LoVo (cell line): ENCODE results near the gene ZDHHC7.

Source experiments
- DNase-seq: peaks from one replicate; pipeline ENCODE4 v3.0.0-alpha.2; 2016; ENCODE audit warnings: low spot score

ZDHHC7 gene

DNA sequence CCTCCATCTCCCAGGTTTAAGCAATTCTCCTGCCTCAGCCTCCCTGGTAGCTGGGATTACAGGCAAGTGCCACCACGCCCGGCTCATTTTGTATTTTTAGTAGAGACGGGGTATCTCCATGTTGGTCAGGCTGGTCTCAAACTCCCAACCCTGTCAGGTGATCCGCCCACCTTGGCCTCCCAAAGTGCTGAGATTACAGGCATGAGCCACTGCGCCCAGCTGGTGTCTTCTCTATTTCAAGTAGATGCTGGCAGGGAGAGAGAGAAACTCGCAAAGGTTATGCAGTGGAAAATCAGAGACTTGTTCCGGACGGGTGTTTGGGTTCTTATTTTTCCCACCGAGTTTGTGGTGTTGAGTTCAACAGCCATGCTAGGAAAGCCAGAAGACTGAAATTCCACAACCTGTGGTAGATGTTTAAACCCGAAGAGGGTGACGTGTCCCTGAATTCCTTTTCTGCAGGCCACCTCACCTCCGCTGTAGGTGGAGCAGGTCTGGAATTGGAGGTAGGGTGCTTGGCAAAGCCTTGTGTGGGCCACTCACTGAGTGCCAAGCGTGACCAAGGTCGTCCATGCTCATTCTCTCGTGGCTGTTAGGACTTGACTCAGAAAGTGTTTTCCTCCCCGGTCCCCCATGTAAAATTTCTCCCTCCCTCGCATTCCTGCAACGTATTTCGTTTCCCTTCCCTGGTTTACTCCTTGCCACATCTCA is 7.3 kb upstream of the ZDHHC7 start:
- DNase-seq, result no peak

DNA sequence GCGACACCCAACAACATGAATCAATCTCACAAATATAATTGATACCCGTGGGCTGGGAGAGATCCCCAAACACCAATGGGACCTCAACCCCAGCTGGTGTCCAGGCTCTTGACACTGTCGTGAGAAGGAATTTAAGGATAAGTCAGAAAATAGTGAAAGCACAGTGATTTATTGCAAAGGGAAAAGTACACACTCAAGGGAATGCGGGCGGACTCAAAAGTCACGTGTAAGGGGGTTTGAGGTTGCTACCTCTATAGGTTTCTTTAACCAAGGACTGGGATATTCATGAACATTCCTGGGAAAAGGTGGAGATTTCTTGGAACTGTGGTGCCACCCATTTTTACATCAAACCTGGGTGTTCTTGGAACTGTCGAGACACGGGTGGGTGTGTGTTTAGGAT is 6.3 kb upstream of the ZDHHC7 start:
- no peak for DNase-seq

DNA sequence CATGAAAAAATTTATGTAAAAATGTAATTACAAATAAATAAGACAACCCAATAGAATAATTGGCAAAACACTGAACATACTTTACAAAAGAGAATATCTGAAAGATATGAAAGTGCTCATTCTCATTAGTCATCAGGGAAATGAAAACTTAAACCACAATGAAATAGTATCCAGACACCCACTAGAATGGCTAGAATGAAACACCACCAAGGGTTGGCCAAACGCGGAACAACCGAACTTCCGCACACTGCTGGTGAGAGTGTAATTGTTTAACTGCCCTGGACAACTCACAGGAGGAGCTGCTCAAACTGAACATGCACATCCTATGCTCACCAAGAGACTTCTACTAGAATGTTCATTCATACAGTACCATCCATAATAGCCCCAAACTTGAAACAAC is 5.8 kb upstream of the ZDHHC7 start:
- DNase-seq, result no peak

DNA sequence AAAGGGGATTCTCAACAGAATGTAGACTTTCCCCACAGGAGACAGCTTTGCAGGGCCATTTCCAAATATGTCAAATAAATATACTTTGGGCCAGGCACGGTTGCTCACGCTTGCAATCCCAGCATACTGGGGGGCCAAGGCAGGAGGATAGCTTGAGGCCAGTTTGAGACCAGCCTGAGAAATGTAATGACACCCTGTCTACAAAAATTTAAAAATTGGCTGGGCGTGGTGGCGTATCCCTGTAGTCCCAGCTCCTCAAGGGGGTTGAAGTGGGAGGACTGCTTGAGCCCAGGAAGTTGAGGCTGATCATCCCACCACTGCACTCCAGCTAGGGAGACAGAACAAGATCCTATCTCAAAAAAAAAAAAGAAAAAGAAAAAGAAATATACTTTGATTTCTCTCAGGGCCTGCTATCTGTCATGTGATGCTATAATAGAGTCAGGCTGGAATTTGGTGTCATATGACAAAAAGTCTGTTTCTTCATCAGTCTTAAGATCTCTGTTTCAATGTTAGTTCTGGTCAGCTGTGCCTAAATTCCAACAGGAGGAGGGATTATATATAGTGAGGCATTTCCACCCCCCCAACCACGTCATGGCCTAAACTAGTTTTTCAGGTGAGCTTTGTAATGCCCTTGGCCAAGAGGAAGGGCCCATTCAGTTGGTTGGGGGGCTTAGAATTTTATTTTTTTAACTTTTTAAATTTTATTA is 4.3 kb upstream of the ZDHHC7 start:
- no peak for DNase-seq

DNA sequence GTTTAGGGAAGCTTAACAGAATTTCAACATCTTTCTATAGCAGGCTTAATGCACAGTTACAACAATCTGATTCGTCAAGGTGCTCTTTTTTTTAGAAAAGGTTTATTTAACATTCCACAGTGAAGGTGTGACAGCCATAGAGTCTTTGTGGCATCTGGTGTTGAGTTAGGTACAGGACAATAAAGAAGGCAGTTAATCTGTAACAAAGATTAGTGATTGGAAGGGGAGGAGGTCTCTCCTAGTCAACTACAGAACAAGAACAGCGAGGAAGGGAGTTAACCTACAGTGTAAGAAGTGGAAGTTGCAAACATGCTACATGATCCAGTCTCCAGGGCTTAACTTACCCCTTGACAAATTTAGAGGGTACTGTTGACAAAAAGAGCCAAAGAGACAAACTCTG is 3.0 kb upstream of the ZDHHC7 start:
- no peak for DNase-seq

DNA sequence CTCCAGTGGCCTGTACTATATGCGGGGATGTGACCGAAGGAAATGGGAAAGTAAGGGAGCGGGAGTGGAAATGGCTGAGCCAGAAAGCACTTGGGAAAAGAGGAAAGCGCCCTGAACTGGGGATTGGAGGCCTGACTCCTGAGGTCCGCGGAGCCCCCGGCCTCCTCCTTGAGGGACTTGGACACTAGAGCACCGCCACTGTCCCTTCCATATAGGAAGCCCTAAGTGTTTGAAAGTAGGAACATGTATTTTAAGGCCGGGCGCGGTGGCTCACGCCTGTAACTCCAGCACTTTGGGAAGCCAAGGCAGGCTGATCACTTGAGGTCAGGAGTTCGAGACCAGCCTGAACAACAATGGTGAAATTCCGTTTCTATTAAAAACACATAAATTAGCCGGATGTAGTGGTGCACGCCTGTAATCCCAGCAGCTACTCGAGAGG is 530 bp upstream of the ZDHHC7 start:
- DNase-seq, result no peak

DNA sequence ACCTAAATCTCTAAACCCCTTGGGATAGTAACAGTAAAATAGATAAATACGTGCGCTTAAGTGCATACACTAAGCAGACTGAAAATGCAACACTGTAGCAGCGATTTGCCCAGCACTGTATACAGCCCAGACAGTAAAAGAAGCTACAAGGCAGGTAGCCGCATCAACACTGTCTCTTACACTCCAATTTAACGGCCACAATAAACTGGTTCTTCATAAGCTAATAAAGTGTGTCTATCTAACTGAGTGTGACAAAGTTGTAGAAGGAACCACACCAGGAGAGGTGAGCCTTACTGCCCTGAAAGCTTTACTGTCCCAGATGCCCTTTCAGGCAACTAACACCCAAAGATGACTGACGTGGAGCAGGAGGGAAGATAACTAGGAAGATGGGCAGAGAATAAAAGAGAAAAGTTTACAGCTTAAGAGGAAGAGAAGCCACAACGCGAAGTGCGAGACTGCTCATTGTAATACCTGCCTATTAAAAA is 847 bp downstream of the ZDHHC7 start:
- no peak for DNase-seq

DNA sequence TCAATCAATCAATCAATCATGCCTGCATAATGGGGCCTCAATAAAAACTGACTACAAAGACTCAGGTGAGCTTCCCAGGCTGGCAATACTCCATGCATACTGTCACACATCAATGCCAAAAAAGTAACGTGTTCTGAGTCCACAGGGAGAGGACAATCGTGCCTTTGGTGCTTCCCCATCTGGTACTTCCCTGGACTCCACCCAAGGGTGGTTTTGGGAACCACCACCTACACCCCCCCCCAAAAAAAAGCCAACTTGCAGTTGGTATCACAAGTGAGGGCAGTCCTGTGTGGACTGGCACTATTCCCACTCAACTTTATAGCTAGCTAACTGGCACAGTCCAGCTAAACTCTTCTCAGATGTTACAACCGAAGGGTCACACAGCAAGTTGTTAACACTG is 3.1 kb downstream of the ZDHHC7 start:
- no peak for DNase-seq

DNA sequence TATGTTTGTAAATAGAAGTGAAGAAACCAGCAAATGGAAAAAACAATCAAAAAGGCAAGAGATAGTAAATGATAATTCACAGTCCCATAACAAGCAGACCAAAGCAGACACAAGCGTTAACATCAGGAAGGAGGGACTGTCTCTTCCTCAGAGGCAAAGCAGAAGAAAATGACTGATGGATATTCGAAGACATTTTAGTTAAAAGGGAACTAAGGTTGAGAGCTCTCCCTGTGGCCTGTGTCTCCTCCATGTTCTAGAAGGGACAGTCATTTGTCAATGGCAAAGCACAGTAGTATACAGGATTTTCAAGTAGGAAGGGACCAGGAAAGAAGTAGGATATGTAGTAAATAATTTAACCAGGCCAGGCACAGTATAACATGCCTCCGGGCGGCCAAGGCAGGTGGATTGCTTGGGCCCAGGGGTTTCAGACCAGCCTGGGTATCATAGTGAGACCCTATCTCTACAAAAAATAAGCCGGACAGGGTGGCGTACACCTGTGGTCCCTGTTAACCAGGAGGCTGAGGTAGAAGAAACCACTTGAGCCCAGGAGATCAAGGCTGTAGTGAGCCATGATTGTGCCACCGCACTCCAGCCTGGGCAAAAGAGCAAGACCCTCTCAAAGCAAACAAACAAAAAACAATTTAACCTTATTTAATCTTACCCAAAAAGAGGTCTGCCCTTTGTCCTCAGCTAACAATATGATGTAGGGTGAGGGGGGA is 3.7 kb downstream of the ZDHHC7 start:
- no peak for DNase-seq

DNA sequence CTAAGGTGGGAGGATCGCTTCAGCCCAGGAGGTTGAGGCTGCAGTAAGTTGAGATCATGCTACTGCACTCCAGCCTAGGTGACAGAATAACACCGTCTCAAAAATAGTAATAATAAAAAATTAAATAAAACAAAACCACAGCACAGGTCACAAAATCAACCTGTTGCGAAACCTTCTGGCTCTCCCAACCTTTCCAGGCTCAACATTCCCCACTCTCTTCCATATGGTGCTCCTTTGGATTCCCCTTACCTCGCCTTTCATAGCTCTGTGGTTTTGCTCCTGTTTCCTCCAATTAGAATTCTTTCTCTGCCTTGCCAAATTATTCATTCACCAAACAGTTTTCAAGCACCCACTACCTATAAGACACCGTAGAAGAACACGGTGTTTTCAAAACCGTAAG is 4.7 kb downstream of the ZDHHC7 start:
- DNase-seq, result no peak

DNA sequence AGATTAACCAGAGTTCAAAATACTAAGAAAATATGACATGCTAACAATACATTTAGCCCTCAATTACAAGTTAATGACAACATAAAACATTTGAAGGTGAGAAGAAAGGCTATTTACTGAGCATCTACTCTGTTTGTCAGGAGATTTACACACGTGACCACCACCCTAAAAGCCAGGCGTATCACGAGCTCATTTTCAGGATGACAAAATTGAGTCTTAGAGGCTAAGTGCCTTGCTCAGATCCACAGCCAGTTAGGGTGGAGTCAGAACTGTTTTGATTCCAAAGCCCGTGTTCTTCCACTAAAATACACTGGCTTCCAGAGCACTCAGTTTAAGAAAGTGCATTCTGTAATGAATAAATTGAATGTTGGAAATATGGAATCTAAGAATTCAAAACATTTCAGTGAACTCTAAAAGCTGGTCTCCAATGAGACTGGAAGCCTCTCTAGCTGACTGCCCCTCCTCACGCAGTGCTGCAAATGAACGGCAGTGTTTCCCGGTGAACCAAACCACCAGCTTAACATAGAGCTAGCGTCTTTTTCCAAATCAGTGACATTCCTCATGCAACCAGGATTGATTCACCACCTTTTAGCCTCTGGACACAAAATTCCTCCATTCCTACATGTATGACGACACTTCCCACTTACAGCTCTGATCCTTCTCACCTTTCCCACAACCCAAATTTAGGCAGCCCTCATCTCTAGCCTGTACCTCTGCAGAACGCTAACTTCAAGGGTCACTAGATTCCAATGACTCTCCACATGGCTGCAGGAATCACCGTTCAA is 5.9 kb downstream of the ZDHHC7 start:
- no peak for DNase-seq

DNA sequence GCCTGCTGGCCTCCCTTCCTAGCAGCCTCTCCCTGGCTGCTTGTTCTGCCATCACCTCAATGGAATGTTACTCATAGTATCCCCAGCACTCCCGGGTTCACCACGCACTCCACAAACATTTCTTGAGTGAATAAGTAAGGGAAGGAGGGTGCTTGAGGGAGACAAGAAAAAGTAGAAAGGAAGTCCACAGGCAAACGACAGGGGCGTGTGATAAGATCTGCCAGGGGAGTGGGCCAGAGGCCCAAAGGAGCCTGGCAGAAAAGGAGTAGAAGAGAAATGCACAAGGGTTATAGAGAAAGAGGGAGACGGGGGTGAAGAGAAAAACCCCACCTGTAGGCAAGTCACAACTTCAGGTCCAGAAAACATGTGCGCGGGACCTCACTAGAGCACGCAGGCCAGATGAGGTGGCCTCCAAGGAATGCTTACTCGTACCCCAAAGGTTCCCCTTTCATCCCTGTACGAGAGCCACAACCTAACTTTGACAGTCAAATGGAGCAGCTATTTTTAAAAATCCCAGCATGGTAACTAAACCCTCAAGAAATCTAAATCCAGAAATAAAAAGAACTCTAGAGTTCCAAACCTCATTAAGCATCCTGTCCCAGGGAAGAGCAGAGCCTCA is 6.6 kb downstream of the ZDHHC7 start:
- no peak for DNase-seq

DNA sequence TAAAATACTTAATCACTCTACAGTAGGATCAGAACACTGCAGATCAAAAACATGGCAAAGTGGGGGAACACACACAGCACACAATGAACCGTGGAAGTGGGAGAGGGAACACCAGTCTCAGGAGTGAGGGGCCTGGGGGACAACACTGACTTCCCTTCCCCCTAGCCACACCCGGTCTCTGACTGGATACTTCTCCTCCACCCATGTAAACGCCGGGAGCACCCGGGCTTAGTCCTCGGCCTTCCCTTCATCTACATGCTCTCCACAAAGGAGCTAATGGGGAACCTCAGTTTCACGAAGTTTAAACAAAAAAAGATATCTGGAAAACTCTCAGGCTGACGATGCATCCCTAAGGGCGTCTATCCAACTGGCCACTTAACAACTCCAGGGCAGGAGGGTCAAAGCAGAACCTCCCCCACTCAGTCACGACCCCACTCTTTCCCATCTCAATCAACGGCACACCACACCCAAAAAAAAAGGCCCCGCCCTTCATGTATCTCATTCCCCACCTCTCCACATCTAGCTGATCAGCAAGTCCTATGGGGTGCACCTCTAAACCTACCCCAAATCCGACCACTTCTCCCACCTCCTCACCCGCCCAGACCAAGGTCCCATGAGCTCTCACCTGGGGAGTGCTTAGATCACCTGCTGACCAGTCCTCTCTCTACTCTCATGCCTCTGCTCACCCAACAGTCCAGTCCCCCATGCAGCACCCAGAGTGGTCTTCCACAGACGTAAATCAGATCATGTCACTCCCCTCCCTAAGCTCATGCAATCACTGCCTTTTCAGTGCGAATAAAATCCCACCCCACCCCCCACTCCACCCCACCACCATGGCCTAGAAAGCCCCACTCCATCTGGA is 7.4 kb downstream of the ZDHHC7 start:
- no peak for DNase-seq

DNA sequence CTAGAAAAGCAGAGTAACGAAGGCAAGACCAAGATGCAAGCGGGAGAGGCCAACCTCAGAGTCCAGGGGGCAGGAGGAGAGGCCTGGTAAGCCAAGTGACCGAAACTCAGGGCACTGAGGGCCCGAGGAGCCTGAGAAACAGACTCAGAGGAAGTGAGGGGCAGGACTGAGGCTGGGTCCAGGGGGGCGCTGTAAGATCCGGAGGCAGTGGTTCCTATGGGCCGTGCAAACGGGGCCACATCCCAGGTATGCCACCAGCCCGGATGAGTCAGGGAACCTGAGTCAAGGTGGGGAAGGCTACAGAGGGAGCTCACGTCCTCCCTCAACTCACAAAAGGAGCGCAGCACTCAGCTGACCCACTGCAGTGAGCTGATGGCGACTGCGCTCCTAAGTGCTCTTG is 8.3 kb downstream of the ZDHHC7 start:
- DNase-seq, result no peak

DNA sequence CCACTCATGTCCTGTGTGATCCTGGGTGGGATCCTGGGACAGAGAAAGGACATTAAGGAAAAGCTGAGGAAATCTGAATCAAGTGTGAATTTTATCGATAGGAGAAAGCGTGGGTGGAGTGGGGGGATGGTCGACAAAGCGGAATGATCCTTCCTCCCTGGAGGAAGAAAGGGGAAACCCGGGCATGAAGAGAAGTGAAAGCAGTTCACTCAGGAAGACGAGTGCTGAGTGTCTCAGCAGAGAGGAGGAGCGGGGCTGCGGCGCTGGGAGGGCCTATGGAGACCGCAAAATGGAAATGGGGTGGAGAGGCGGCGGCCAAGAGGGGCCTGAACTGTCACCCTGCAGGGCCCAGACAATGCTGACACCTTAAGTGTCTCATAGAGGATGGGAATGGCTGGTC is 8.7 kb downstream of the ZDHHC7 start:
- no peak for DNase-seq

DNA sequence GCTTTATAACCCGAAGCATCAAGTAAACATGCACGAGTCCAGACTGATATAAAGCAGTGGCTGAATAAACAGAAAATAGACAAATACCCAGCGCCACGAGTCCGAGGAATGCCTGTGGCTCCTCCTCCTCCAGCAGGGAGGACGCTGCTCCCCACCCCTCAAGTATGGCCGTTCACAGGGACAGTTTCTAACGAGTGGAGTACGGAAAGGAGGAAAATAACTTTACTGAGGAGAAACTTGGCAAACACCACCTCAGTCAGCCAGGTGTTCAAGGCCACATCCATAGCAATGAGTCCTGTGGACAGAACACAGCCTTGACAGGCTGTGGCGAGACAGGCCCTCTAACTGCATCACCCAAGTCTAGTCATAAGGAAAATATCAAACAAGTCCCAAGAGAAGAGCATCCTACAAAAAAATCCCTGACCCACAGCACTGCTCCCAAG is 9.2 kb downstream of the ZDHHC7 start:
- DNase-seq, result no peak

DNA sequence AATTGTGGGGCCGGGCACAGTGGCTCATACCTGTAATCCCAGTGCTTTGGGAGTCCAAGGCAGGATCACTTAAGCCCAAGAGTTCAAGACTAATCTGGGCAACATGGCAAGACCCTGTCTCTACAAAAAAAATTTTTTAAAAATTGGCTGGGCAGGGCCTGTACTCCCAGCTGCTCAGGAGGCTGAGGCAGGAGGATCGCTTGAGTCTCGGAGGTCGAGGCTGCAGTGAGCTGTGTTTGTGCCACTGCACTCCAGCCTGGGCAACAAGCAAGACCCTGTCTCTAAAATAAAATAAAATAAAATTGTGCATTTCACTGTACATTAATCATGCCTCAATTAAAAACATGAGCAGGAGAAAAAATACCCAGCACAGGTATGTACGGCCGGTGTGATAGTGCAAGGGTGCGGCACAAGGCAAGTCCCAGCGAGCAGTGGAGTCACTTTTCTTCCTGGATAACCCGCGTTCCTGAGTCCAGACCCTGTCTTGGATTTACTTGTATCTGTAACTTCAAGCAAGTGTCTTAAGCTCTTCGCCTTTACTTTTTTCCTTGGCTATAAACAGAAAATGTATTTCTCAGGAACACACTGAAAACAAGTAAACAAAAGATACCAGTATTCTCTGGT is 11.4 kb downstream of the ZDHHC7 start:
- no peak for DNase-seq

DNA sequence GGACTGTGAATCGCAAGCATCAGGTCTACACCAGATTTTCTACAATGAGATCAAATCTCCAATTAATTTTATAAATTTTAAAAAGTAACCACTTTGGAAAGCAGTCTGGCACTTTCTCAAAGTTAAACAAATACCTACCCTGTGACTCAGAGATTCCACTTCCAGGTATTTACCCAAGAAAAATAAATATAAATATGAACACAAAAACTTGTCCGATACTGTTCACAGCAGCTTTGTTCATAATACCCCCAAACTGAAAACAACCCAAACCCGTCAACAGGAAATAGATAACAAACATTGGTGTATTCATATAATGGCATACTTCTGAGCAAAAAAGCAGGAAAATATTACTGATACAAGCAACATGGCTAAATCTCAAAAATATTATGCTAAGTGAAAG is 12.1 kb downstream of the ZDHHC7 start:
- peak; percentile 43 for DNase-seq

DNA sequence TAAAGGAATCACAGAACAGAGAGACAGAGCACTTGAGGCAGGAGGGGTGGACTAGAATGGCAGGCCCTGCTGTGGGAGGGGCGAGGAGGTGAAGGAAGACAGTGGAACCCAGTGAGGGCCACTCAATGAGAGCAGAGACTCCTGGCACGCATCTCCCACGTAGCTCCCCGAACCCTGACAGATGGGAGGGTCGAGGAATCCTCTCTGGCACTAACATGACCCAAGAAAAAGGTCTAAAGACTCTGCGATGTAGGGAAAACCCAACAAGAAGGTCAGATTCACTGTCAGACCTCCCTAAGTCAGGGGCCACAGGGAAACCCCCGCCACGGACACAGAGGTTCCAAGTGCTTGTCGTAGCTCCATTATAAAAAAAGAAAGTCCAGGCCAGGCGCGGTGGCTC is 15.0 kb downstream of the ZDHHC7 start:
- no peak for DNase-seq

DNA sequence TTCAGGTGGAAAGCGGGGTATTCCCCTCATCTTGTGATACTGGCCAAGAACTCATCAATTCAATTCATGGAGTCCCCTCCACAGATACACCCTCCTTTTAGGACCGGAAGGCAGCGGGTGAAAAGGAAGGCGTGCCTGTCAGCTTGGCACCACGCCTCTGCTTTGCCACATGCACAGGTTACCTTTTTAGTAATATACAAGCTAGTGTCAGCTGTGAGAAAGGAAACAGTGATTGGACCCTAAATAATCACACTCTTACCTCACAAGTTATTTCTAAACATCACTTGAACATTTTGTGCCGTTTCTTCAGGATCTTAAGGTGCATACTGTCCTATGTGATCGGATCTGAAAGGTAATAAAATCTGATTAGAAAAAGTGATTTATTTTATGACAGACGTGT is 15.7 kb downstream of the ZDHHC7 start:
- no peak for DNase-seq
